Sigmoid colon (tissue), 3 donors: ENCODE measurements around the gene MUC21.
"Not testable (repeated sequence)": the region's sequence is repeated elsewhere in the genome, so short reads cannot be mapped to it uniquely, and the experiment has no call there.

Experiments used
- CTCF ChIP-seq, 4 experiments: fragments of 450-650 bp in 3 of 4; fragments of 200-600 bp in 1 of 4; IDR thresholded peaks; one replicate each; pipeline ENCODE4 v1.5.1; 2016 to 2019; ENCODE audit warnings: antibody characterized with exemption in 4 of 4, mild to moderate bottlenecking in 3 of 4, moderate library complexity in 2 of 4
- POLR2A ChIP-seq, 2 donors: fragments of 450-650 bp; IDR thresholded peaks; one replicate each; pipeline ENCODE4 v1.6.1; 2016; ENCODE audit warnings: antibody characterized with exemption in 2 of 2, mild to moderate bottlenecking in 2 of 2, moderate library complexity in 2 of 2

GRCh38 chr6:31000067-31000860 is 16.7 kb downstream of the MUC21 start:
- not testable (repeated sequence) for TF ChIP-seq CTCF, POLR2A (IDR thresholded peaks at IDR 0.05)
